Superior temporal gyrus (tissue), 1 donor: ENCODE data around the gene SLC39A11.
A peak's percentile ranks its signal among the peaks of the same experiment; 100 is the strongest.

Experiments used
- DNase-seq: peaks from one replicate; pipeline ENCODE4 v3.0.0-alpha.2; 2016; ENCODE audit errors: extremely low spot score

The SLC39A11 gene

GRCh38 chr17:72875361-72875760, 217.1 kb downstream of the SLC39A11 start:
- DNase-seq: no peak

- no peak for DNase-seq
Measured at GRCh38 chr17:72872396-72872795, 220.1 kb downstream of the SLC39A11 start.

GRCh38 chr17:72870367-72870985, 222.0 kb downstream of the SLC39A11 start:
- no peak for DNase-seq

GRCh38 chr17:72869630-72870029, 222.9 kb downstream of the SLC39A11 start:
- no peak for DNase-seq

- no peak for DNase-seq
Measured at GRCh38 chr17:72865954-72866353, 226.5 kb downstream of the SLC39A11 start.

GRCh38 chr17:72863526-72864211, 228.8 kb downstream of the SLC39A11 start:
- DNase-seq: no peak

GRCh38 chr17:72862276-72862999, 230.1 kb downstream of the SLC39A11 start:
- no peak for DNase-seq

- DNase-seq: no peak
Measured at GRCh38 chr17:72861811-72862210, 230.7 kb downstream of the SLC39A11 start.

- no peak for DNase-seq
Measured at GRCh38 chr17:72860778-72861177, 231.7 kb downstream of the SLC39A11 start.

- DNase-seq: no peak
Measured at GRCh38 chr17:72858826-72859495, 233.5 kb downstream of the SLC39A11 start.

GRCh38 chr17:72853440-72854415, 238.8 kb downstream of the SLC39A11 start:
- DNase-seq: peak; percentile 63

- no peak for DNase-seq
Measured at GRCh38 chr17:72852277-72852938, 240.1 kb downstream of the SLC39A11 start.

- DNase-seq: no peak
Measured at GRCh38 chr17:72850410-72851118, 241.9 kb downstream of the SLC39A11 start.

- no peak for DNase-seq
Measured at GRCh38 chr17:72846399-72846798, 246.1 kb downstream of the SLC39A11 start.

GRCh38 chr17:72843591-72843990, 248.9 kb downstream of the SLC39A11 start:
- DNase-seq: no peak

- DNase-seq: no peak
Measured at GRCh38 chr17:72840019-72840418, 252.5 kb downstream of the SLC39A11 start.

- no peak for DNase-seq
Measured at GRCh38 chr17:72839131-72839725, 253.3 kb downstream of the SLC39A11 start.

GRCh38 chr17:72838581-72838980, 253.9 kb downstream of the SLC39A11 start:
- no peak for DNase-seq

- DNase-seq: no peak
Measured at GRCh38 chr17:72838068-72838467, 254.4 kb downstream of the SLC39A11 start.

- DNase-seq: no peak
Measured at GRCh38 chr17:72837335-72837734, 255.2 kb downstream of the SLC39A11 start.
